Measurements from ENCODE around the gene IGFALS.

DNA sequence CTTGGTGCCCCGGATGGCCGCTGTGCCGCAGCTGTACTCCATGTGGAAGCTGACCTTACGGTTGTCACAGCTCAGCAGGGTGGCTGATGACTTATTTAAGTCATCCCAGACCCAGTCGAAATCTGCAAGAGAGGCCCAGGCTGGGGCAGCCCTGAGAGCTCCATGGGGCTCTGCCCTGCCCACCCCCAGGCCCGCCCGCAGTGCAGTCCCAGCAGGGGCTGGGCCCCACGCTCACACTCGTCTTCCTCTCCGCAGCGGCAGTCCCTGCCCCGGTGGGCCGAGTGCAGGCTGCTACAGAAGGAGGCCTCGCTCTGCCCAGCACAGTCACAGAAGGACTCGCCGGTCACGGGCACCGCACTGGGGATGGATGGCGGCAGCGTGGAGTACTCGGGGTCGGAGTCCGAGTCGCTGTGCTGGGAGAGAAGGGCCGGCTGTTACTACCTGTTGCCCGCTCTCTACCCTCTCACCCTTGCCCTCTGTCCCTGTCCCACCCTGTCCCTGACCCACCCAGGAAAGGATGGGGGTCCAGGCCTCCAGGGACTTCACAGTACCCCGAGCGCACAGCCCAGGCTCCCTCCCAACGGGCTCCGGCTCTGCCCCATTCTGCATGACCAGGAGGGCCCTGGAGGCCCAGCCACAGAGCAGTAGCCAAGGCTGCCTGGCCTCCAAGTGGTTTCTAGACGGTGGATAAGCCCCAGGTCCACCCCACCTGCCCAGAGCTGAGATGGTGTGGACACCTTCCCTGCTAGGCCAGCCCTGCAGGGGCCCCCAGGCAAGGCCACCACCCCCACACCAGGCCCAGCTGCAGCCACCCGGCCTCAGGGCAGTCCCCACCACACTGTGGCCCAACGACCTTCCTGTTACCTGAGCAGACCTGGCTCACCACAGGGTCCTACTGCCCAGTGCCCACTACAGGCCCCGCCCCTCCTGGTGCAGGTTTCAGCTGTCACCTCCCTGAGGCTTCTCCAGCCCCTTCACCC, 15.0 kb downstream of the IGFALS start:
- no peak for TF ChIP-seq EZH2 (IDR thresholded peaks at IDR 0.05; ENCODE audit: borderline replicate concordance, low read depth, low read length, severe bottlenecking)
- TF ChIP-seq, protein P1, sequence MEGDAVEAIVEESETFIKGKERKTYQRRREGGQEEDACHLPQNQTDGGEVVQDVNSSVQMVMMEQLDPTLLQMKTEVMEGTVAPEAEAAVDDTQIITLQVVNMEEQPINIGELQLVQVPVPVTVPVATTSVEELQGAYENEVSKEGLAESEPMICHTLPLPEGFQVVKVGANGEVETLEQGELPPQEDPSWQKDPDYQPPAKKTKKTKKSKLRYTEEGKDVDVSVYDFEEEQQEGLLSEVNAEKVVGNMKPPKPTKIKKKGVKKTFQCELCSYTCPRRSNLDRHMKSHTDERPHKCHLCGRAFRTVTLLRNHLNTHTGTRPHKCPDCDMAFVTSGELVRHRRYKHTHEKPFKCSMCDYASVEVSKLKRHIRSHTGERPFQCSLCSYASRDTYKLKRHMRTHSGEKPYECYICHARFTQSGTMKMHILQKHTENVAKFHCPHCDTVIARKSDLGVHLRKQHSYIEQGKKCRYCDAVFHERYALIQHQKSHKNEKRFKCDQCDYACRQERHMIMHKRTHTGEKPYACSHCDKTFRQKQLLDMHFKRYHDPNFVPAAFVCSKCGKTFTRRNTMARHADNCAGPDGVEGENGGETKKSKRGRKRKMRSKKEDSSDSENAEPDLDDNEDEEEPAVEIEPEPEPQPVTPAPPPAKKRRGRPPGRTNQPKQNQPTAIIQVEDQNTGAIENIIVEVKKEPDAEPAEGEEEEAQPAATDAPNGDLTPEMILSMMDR (IDR thresholded peaks at IDR 0.05; ENCODE audit: extremely low read depth in 1 of 2, insufficient read depth in 1 of 2, low read depth in 1 of 2, low read length in 2 of 2), result no peak

Measured in endothelial cell of umbilical vein (primary cell).